Measurements from ENCODE around the gene UBALD2. TPM values are rescaled to one million over a fixed set of nuclear protein-coding genes. Genes with fewer than 3 reads are reported as not detected.

Gene UBALD2
- total RNA-seq, 4 donors from 2014 or later = 6.1 to 8.8 (median 8.4) TPM

- 53 to 64% methylated on average over 2 of the region's 2 CpGs for WGBS, 2 donors (ENCODE audit: low coverage in 1 of 2)
- H3K27ac ChIP-seq = no peak overlapping the region
- H3K27me3 ChIP-seq = peaks cover 7% of the 10 kb centered on the region
- no peak overlapping the region for H3K4me3 ChIP-seq
- no peaks in the 10 kb centered on the region for H3K36me3 ChIP-seq
- TF ChIP-seq POLR2A (IDR thresholded peaks at IDR 0.05) (no peak), CTCF (IDR thresholded peaks at IDR 0.05) (no peak), EP300 (IDR thresholded peaks at IDR 0.05) (no peak), POLR2AphosphoS5 (IDR thresholded peaks at IDR 0.05) (no peak)
- ATAC-seq = no peak
- no peaks in the 10 kb centered on the region for H3K9me3 ChIP-seq
- no peaks in the 10 kb centered on the region for H3K4me1 ChIP-seq
Observed at GRCh38 chr17:76232342-76232741, 32.8 kb upstream of the UBALD2 start.

GRCh38 chr17:76233588-76234353, 31.4 kb upstream of the UBALD2 start:
- Histone ChIP-seq H3K4me3 (no peak overlapping the region), H3K4me1 (no peaks in the 10 kb centered on the region), H3K9me3 (no peaks in the 10 kb centered on the region), H3K27ac (no peak overlapping the region), H3K36me3 (no peaks in the 10 kb centered on the region), H3K27me3 (peaks cover 9% of the 10 kb centered on the region)
- 94 to 97% methylated on average over 4 to 6 of the region's 6 CpGs for WGBS, 2 donors (ENCODE audit: low coverage in 1 of 2)
- ATAC-seq = no peak
- TF ChIP-seq POLR2A (IDR thresholded peaks at IDR 0.05) = no peak
- TF ChIP-seq EP300 (IDR thresholded peaks at IDR 0.05) = no peak
- no peak for TF ChIP-seq CTCF (IDR thresholded peaks at IDR 0.05)
- TF ChIP-seq POLR2AphosphoS5 (IDR thresholded peaks at IDR 0.05) = no peak

- Histone ChIP-seq H3K27ac (no peak overlapping the region), H3K27me3 (peaks cover 12% of the 10 kb centered on the region), H3K4me1 (peaks cover 0 to 2% (median 0%) of the 10 kb centered on the region in 3 donors), H3K9me3 (no peaks in the 10 kb centered on the region), H3K4me3 (no peak overlapping the region), H3K36me3 (no peaks in the 10 kb centered on the region)
- ATAC-seq = no peak
- TF ChIP-seq CTCF (IDR thresholded peaks at IDR 0.05) = no peak
- no peak for TF ChIP-seq EP300 (IDR thresholded peaks at IDR 0.05)
- TF ChIP-seq POLR2A (IDR thresholded peaks at IDR 0.05) = no peak
- no peak for TF ChIP-seq POLR2AphosphoS5 (IDR thresholded peaks at IDR 0.05)
- 80 to 82% methylated on average over 4 to 5 of the region's 5 CpGs for WGBS, 2 donors (ENCODE audit: low coverage in 1 of 2)
Observed at GRCh38 chr17:76234354-76234679, 30.8 kb upstream of the UBALD2 start.

- Histone ChIP-seq H3K4me1 (peaks cover 0 to 12% (median 5%) of the 10 kb centered on the region in 3 donors), H3K4me3 (no peak overlapping the region), H3K27me3 (peaks cover 16% of the 10 kb centered on the region), H3K27ac (no peak overlapping the region), H3K36me3 (no peaks in the 10 kb centered on the region), H3K9me3 (no peaks in the 10 kb centered on the region)
- ATAC-seq = no peak
- no peak for TF ChIP-seq CTCF (IDR thresholded peaks at IDR 0.05)
- TF ChIP-seq EP300 (IDR thresholded peaks at IDR 0.05) = no peak
- TF ChIP-seq POLR2A (IDR thresholded peaks at IDR 0.05) = no peak
- no peak for TF ChIP-seq POLR2AphosphoS5 (IDR thresholded peaks at IDR 0.05)
- WGBS, 2 donors (ENCODE audit: low coverage in 1 of 2) = 93 to 100% methylated on average over 1 to 2 of the region's 2 CpGs
Observed at GRCh38 chr17:76235883-76236282, 29.3 kb upstream of the UBALD2 start.

GRCh38 chr17:76236603-76237002, 28.5 kb upstream of the UBALD2 start:
- Histone ChIP-seq H3K27me3 (peaks cover 22% of the 10 kb centered on the region), H3K4me1 (peaks cover 0 to 19% (median 10%) of the 10 kb centered on the region in 3 donors), H3K9me3 (no peaks in the 10 kb centered on the region), H3K4me3 (no peak overlapping the region), H3K36me3 (no peaks in the 10 kb centered on the region), H3K27ac (no peak overlapping the region)
- no peak for ATAC-seq
- no peak for TF ChIP-seq EP300 (IDR thresholded peaks at IDR 0.05)
- no peak for TF ChIP-seq CTCF (IDR thresholded peaks at IDR 0.05)
